DOHH2 (cell line): Measurements from ENCODE around the gene PCDHB2.

Experiments
- H3F3A ChIP-seq: fragments of 200-600 bp; sonication (generic), shearing (Covaris generic); 2 replicates; pipeline ENCODE4 v1.6.0; 2016; ENCODE audit warnings: antibody characterized with exemption, mild to moderate bottlenecking; ENCODE audit not compliant: control insufficient read depth, insufficient read depth
- H3K27ac ChIP-seq: fragments of 200-600 bp; sonication (generic); 2 replicates; pipeline ENCODE4 v1.5.1; 2014; ENCODE audit warnings: low read depth, mild to moderate bottlenecking, low read length, moderate library complexity
- H3K27me3 ChIP-seq: fragments of 200-600 bp; sonication (generic); 2 replicates; pipeline ENCODE4 v1.6.1; 2014; ENCODE audit warnings: mild to moderate bottlenecking, low read length, mixed read lengths; ENCODE audit not compliant: control insufficient read depth
- H3K36me3 ChIP-seq: fragments of 200-600 bp; sonication (generic); 2 replicates; pipeline ENCODE4 v1.6.1; 2014; ENCODE audit warnings: mild to moderate bottlenecking, low read length, moderate library complexity, mixed read lengths; ENCODE audit not compliant: control insufficient read depth
- H3K4me1 ChIP-seq: fragments of 200-600 bp; sonication (generic); 2 replicates; pipeline ENCODE4 v1.6.1; 2014; ENCODE audit warnings: mild to moderate bottlenecking, low read length, mixed read lengths; ENCODE audit not compliant: control insufficient read depth
- H3K4me2 ChIP-seq: fragments of 200-600 bp; sonication (generic); 2 replicates; pipeline ENCODE4 v1.6.0; 2014; ENCODE audit warnings: mild to moderate bottlenecking, low read length, moderate library complexity
- H3K4me3 ChIP-seq: fragments of 200-600 bp; sonication (generic); 2 replicates; pipeline ENCODE4 v1.5.1; 2014; ENCODE audit warnings: mild to moderate bottlenecking, low read length, mixed read lengths
- H3K79me2 ChIP-seq: fragments of 200-600 bp; sonication (generic); 2 replicates; pipeline ENCODE4 v1.6.1; 2014; ENCODE audit warnings: mild to moderate bottlenecking, low read length, mixed read lengths; ENCODE audit not compliant: control insufficient read depth
- H3K9me2 ChIP-seq: fragments of 200-600 bp; sonication (generic); replicated peaks from 2 replicates; pipeline ENCODE4 v1.6.1; 2014; ENCODE audit warnings: mild to moderate bottlenecking, low read length, mixed read lengths; ENCODE audit not compliant: control insufficient read depth
- H3K9me3 ChIP-seq: fragments of 200-600 bp; sonication (generic); 2 replicates; pipeline ENCODE4 v1.6.1; 2014; ENCODE audit warnings: antibody characterized with exemption, low read length, mixed read lengths; ENCODE audit not compliant: control insufficient read depth, insufficient read depth
- H4K20me1 ChIP-seq: fragments of 200-600 bp; sonication (generic); 2 replicates; pipeline ENCODE4 v1.6.0; 2014; ENCODE audit warnings: low read depth, mild to moderate bottlenecking, antibody characterized with exemption, low read length, moderate library complexity; ENCODE audit not compliant: control insufficient read depth, insufficient read depth
- CTCF ChIP-seq: fragments of 200-600 bp; sonication (generic); IDR thresholded peaks from one replicate; pipeline ENCODE4 v1.5.1; 2014; ENCODE audit warnings: antibody characterized with exemption, mild to moderate bottlenecking, low read depth, low read length; ENCODE audit not compliant: poor library complexity, severe bottlenecking
- EZH2phosphoT487 ChIP-seq: fragments of 200-600 bp; sonication (generic); IDR thresholded peaks from 2 replicates; pipeline ENCODE4 v1.6.1; 2017; ENCODE audit warnings: borderline replicate concordance, mild to moderate bottlenecking, antibody characterized with exemption, low read length, moderate library complexity, mixed read lengths

The PCDHB2 gene

GRCh38 chr5:141094481-141095262, at the start of gene PCDHB2:
Gene PCDHB2 (plus strand): TSS chr5:141094615. CDS start chr5:141094791, 176 bp downstream.
- Histone ChIP-seq H3K4me2 (no peak within 1 kb of the TSS), H3K4me3 (no peak within 1 kb of the TSS), H3K27me3 (no peaks in the 10 kb centered on the region), H3K9me3 (no peaks in the 10 kb centered on the region), H3K9me2 (no peaks in the 10 kb centered on the region), H4K20me1 (no peaks in the 10 kb centered on the region), H3F3A (no peaks in the 10 kb centered on the region), H3K36me3 (no peaks in the 10 kb centered on the region), H3K79me2 (no peaks in the 10 kb centered on the region), H3K27ac (no peak within 1 kb of the TSS), H3K4me1 (no peaks in the 10 kb centered on the region)
- TF ChIP-seq CTCF (peak; percentile 48), EZH2phosphoT487 (no peak)

- H3K4me1 ChIP-seq = no peaks in the 10 kb centered on the region
- H3K36me3 ChIP-seq = no peaks in the 10 kb centered on the region
- H3K4me3 ChIP-seq = no peak within 1 kb of the TSS
- H3K9me2 ChIP-seq = no peaks in the 10 kb centered on the region
- H3K4me2 ChIP-seq = no peak within 1 kb of the TSS
- no peaks in the 10 kb centered on the region for H4K20me1 ChIP-seq
- H3K79me2 ChIP-seq = no peaks in the 10 kb centered on the region
- no peaks in the 10 kb centered on the region for H3F3A ChIP-seq
- TF ChIP-seq CTCF (no peak), EZH2phosphoT487 (no peak)
- H3K9me3 ChIP-seq = no peaks in the 10 kb centered on the region
- H3K27ac ChIP-seq = no peak within 1 kb of the TSS
- H3K27me3 ChIP-seq = no peaks in the 10 kb centered on the region
Measured at GRCh38 chr5:141050622-141051520, 43.5 kb upstream of the PCDHB2 start, which contains the start of gene PCDHB1. Gene PCDHB1 (plus strand): TSS chr5:141051374. CDS start chr5:141051471, 97 bp downstream.

GRCh38 chr5:141051521-141051866, 42.9 kb upstream of the PCDHB2 start:
- Histone ChIP-seq H3K4me1 (no peaks in the 10 kb centered on the region), H3K9me3 (no peaks in the 10 kb centered on the region), H3K36me3 (no peaks in the 10 kb centered on the region), H3K27me3 (no peaks in the 10 kb centered on the region), H4K20me1 (no peaks in the 10 kb centered on the region), H3K4me3 (no peak overlapping the region), H3K27ac (no peak overlapping the region), H3K9me2 (no peaks in the 10 kb centered on the region), H3F3A (no peaks in the 10 kb centered on the region), H3K4me2 (no peak overlapping the region), H3K79me2 (no peaks in the 10 kb centered on the region)
- TF ChIP-seq EZH2phosphoT487 = no peak
- TF ChIP-seq CTCF = no peak
